Vagina (tissue), 2 donors: ENCODE data around the gene CPNE7. TPM values are rescaled to one million over a fixed set of nuclear protein-coding genes. Genes with fewer than 3 reads are reported as not detected.

ENCODE experiments used
- DNase-seq, 2 donors: peaks; one replicate each; pipeline ENCODE4 v3.0.0-alpha.2; 2017; ENCODE audit errors: extremely low spot score in 2 of 2
- H3K27ac ChIP-seq: fragments of 200-600 bp; sonication (generic); one replicate; pipeline ENCODE4 v1.5.1; 2019
- H3K27me3 ChIP-seq: fragments of 200-600 bp; sonication (generic); one replicate; pipeline ENCODE4 v1.5.1; 2019
- H3K36me3 ChIP-seq, 2 donors: fragments of 200-600 bp; sonication (generic); one replicate each; pipeline ENCODE4 v1.5.1; 2017 to 2019
- H3K4me1 ChIP-seq: fragments of 200-600 bp; sonication (generic); one replicate; pipeline ENCODE4 v1.5.1; 2019
- H3K4me3 ChIP-seq, 2 donors: fragments of 200-600 bp; sonication (generic); 1 replicate in 1 of 2; 2 replicates in 1 of 2; pipeline ENCODE4 v1.5.1; 2016 to 2019
- H3K9me3 ChIP-seq: fragments of 200-600 bp; sonication (generic); one replicate; pipeline ENCODE4 v1.5.1; 2019
- CTCF ChIP-seq, 3 experiments: fragments of 450-650 bp in 2 of 3; fragments of 200-600 bp in 1 of 3; sonication (generic) in 1 of 3; IDR thresholded peaks; one replicate each; pipeline ENCODE4 v1.5.1; 2017 to 2019; ENCODE audit warnings: antibody characterized with exemption in 3 of 3, mild to moderate bottlenecking in 2 of 3, moderate library complexity in 2 of 3
- POLR2A ChIP-seq, 2 donors: fragments of 450-650 bp; IDR thresholded peaks; one replicate each; pipeline ENCODE4 v1.6.1; 2017; ENCODE audit warnings: antibody characterized with exemption in 2 of 2, mild to moderate bottlenecking in 2 of 2, moderate library complexity in 2 of 2
- POLR2AphosphoS5 ChIP-seq, 2 donors: sonication (generic); formaldehyde crosslinking; IDR thresholded peaks; one replicate each; pipeline ENCODE4 v1.9.0; 2017; ENCODE audit warnings: antibody characterized with exemption in 2 of 2, mild to moderate bottlenecking in 2 of 2, low read depth in 1 of 2; ENCODE audit not compliant: insufficient read depth in 1 of 2
- intact Hi-C: fragments of 100-400 bp; cut with DNase I; formaldehyde crosslinking; loops from one replicate; pipeline ENCODE4 v1.15.1; 2023
- total RNA-seq: library from RNA; depleted of rRNA; stranded (reverse); fragments of >200 nt; gene quantifications from one replicate; pipeline ENCODE4 v1.2.3, GENCODE V29; 2016

The CPNE7 gene
- total RNA-seq, 1 donor from 2014 or later, result 4.9 TPM

- Histone ChIP-seq H3K4me1 (no peaks in the 10 kb centered on the region), H3K27me3 (no peaks in the 10 kb centered on the region), H3K27ac (no peak overlapping the region), H3K4me3 (no peak overlapping the region), H3K36me3 (peaks cover 3 to 76% of the 10 kb centered on the region in 2 donors), H3K9me3 (no peaks in the 10 kb centered on the region)
- intact Hi-C loops, result no loop called here
- TF ChIP-seq POLR2A (IDR thresholded peaks at IDR 0.05) (no peak), CTCF (IDR thresholded peaks at IDR 0.05) (no peak), POLR2AphosphoS5 (IDR thresholded peaks at IDR 0.05; ENCODE audit: insufficient read depth in 1 of 2, low read depth in 1 of 2) (no peak)
- no peak for DNase-seq
Measured at GRCh38 chr16:89545831-89546574, 29.6 kb upstream of the CPNE7 start.

GRCh38 chr16:89546781-89547180, 28.8 kb upstream of the CPNE7 start:
- Histone ChIP-seq H3K27me3 (no peaks in the 10 kb centered on the region), H3K9me3 (no peaks in the 10 kb centered on the region), H3K4me1 (no peaks in the 10 kb centered on the region), H3K4me3 (no peak overlapping the region), H3K36me3 (peaks cover 3 to 75% of the 10 kb centered on the region in 2 donors), H3K27ac (no peak overlapping the region)
- intact Hi-C loops, result no loop called here
- DNase-seq, result no peak
- TF ChIP-seq CTCF (IDR thresholded peaks at IDR 0.05) (no peak), POLR2AphosphoS5 (IDR thresholded peaks at IDR 0.05; ENCODE audit: insufficient read depth in 1 of 2, low read depth in 1 of 2) (no peak), POLR2A (IDR thresholded peaks at IDR 0.05) (no peak)

DNA sequence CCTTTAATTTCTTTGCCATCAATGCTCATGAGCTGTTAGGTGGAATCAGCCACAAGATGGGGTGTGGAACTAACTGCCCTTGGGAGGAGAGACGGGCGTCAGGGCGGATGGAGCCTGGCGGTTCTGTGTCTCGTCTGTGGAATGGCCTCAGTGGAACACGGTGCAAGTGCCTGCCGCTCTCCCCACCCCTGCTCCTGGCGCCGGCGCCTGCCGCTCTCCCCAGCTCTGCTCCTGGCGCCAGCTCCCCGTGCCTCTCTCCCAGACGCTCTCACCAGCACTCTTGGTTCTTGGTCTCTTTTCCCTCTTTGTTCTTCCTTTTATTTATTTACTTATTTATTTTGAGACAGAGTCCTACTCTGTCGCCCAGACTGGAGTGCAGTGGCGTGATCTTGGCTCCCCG, 28.3 kb upstream of the CPNE7 start:
- Histone ChIP-seq H3K4me3 (no peak overlapping the region), H3K9me3 (no peaks in the 10 kb centered on the region), H3K36me3 (peaks cover 3 to 74% of the 10 kb centered on the region in 2 donors), H3K27ac (no peak overlapping the region), H3K4me1 (no peaks in the 10 kb centered on the region), H3K27me3 (no peaks in the 10 kb centered on the region)
- intact Hi-C loops, result no loop called here
- no peak for DNase-seq
- TF ChIP-seq POLR2A (IDR thresholded peaks at IDR 0.05), result no peak
- TF ChIP-seq CTCF (IDR thresholded peaks at IDR 0.05), result no peak
- no peak for TF ChIP-seq POLR2AphosphoS5 (IDR thresholded peaks at IDR 0.05; ENCODE audit: insufficient read depth in 1 of 2, low read depth in 1 of 2)

- TF ChIP-seq POLR2AphosphoS5 (IDR thresholded peaks at IDR 0.05; ENCODE audit: insufficient read depth in 1 of 2, low read depth in 1 of 2) (no peak), CTCF (IDR thresholded peaks at IDR 0.05) (no peak), POLR2A (IDR thresholded peaks at IDR 0.05) (no peak)
- no peaks in the 10 kb centered on the region for H3K9me3 ChIP-seq
- H3K27me3 ChIP-seq, result no peaks in the 10 kb centered on the region
- peaks cover 3 to 78% of the 10 kb centered on the region in 2 donors for H3K36me3 ChIP-seq
- intact Hi-C loops, result no loop called here
- no peaks in the 10 kb centered on the region for H3K4me1 ChIP-seq
- no peak for DNase-seq
- H3K4me3 ChIP-seq, result no peak overlapping the region
- no peak overlapping the region for H3K27ac ChIP-seq
Measured at GRCh38 chr16:89547860-89548259, 27.7 kb upstream of the CPNE7 start.

DNA sequence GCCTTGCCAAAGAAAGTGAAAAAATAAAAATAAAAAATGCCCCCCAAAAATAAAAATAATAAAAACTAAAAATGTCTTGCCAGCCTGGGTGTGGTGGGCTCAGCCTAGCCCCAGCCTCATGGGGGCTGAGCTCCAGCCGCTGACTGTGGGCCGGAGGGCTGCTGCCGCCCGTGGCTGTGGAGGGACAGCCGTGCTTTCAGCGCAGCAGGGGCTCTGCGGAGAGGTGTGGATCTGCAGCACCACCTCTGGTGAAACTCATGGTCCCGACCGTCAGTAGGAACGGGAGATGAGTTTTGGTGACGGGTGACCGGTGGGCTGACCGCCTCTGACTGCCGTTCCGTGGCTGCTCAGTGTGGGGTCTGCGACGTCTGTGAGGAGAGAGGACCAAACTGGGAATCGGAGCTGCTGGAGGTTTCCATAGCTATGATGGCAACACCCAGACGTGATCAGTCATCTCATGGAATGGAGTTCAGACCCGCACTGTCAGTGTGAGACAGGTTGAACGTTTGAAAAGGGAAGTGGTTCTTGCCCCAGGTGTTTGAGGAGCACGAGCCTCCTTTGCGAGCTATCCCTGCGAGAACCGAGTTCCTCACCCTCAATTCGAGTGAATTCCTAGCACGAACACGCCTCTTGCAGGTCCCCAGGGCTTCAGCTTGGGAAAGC, 27.1 kb upstream of the CPNE7 start:
- H3K4me1 ChIP-seq, result no peaks in the 10 kb centered on the region
- no peak for DNase-seq
- H3K36me3 ChIP-seq, result peaks cover 3 to 83% of the 10 kb centered on the region in 2 donors
- no peak for TF ChIP-seq POLR2AphosphoS5 (IDR thresholded peaks at IDR 0.05; ENCODE audit: insufficient read depth in 1 of 2, low read depth in 1 of 2)
- no peaks in the 10 kb centered on the region for H3K27me3 ChIP-seq
- no peak overlapping the region for H3K4me3 ChIP-seq
- no peak overlapping the region for H3K27ac ChIP-seq
- H3K9me3 ChIP-seq, result no peaks in the 10 kb centered on the region
- intact Hi-C loops, result no loop called here
